H1 (cell line): ENCODE measurements around the gene RND3.

Source experiments
- ATF2 ChIP-seq: IDR thresholded peaks from 2 replicates; pipeline ENCODE4 v1.6.1; 2012; ENCODE audit warnings: low read length, inconsistent platforms
- BRCA1 ChIP-seq: IDR thresholded peaks from 2 replicates; pipeline ENCODE4 v1.6.1; 2012; ENCODE audit warnings: low read depth, low read length, improper control_type of control experiment
- CTCF ChIP-seq, 3 experiments: IDR thresholded peaks; 1 replicate in 2 of 3; 2 replicates in 1 of 3; pipeline versions ENCODE4 v1.5.1 to v1.6.1; 2011; ENCODE audit warnings: low read length in 3 of 3, mild to moderate bottlenecking in 3 of 3, inconsistent platforms in 2 of 3, low read depth in 1 of 3, moderate library complexity in 1 of 3; ENCODE audit not compliant: insufficient read depth in 1 of 3; ENCODE audit errors: control extremely low read depth in 1 of 3
- E2F6 ChIP-seq: IDR thresholded peaks from 2 replicates; pipeline ENCODE4 v1.6.1; 2012; ENCODE audit warnings: inconsistent platforms
- RBBP5 ChIP-seq: IDR thresholded peaks from 2 replicates; pipeline ENCODE4 v1.7.1; 2012; ENCODE audit warnings: low read depth, mild to moderate bottlenecking, inconsistent platforms, low read length, moderate library complexity, borderline replicate concordance
- SP1 ChIP-seq: IDR thresholded peaks from 2 replicates; pipeline ENCODE4 v1.6.1; 2011; ENCODE audit warnings: low read depth, low read length
- TAF1 ChIP-seq: IDR thresholded peaks from 2 replicates; pipeline ENCODE4 v1.6.1; 2011; ENCODE audit warnings: mild to moderate bottlenecking, low read depth, low read length

GRCh38 chr2:150442484-150442883, 45.0 kb downstream of the RND3 start:
- TF ChIP-seq ATF2: no peak
- no peak for TF ChIP-seq CTCF (IDR thresholded peaks at IDR 0.05; ENCODE audit: control extremely low read depth in 1 of 3, insufficient read depth in 1 of 3, low read depth in 1 of 3, low read length in 3 of 3)
- TF ChIP-seq BRCA1: no peak
- TF ChIP-seq TAF1: no peak
- no peak for TF ChIP-seq E2F6
- TF ChIP-seq RBBP5: no peak
- no peak for TF ChIP-seq SP1
